ENCODE results near the gene IQSEC1.

The IQSEC1 gene

DNA sequence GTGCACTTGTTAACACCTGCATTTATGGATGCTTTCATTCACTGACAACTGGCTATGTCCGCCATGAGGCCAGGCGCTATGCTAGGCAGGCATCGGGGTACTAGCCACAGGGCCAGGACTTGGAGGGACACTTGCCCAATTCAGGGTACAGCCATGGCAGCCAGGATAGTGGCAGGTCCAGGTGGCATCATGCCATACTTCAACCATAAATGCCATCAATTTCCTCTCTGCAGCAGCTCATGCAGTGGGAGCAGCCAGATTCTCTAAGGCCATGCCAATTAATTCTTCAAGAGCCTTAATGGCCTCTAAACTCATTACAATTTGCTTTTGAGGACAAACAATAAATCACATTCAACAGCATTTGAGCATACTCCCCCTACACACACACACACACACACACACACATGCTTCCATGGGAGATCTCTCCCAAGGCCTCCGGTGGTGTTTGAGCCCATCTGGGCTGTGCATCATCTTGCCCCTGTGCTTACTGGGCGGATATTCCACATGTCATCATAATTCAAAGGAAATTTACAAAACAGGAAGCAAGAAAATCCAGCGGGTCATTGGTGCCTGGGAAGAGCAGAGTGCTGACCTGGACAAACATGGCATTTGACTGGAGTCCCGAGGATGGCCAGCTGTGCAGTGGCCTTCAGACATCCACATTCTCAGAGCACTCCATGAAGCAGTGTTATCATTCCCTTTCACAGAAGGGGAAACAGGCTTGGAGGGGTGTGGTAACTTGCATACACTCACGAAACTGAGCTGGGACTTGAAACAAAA, 109.1 kb downstream of the IQSEC1 start:
- DNase-seq: no peak

DNA sequence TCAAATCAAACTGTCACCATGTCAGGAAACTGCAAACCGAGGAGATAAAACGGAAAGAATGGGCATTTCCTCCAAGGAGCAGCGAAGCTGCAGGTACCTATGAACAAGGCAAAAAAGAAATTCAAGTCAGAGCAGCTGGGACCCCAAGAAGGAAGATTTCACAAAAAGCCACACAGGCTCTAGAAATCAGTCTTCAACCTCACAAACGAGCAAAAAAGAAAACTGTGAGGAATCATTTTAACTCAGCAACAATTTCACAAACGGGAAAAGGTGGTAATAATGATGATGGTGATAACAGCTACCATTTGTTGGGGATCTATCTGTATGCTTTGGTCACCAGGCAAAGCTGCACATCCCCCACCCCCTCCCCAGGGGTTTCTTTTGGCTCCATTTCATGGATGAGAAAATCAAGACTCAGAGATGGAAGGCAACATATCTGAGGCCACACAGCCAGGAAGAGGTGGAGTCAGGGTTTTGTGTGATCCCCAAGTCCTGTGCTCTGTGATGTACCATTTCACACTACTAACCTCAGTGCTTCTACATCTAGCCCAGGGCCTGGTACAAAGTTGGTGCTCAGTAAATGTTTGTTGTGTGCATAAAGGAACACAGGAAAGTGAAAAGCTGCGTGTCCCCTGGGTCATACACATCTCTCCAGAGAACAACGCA, 109.9 kb downstream of the IQSEC1 start:
- DNase-seq: no peak

DNA sequence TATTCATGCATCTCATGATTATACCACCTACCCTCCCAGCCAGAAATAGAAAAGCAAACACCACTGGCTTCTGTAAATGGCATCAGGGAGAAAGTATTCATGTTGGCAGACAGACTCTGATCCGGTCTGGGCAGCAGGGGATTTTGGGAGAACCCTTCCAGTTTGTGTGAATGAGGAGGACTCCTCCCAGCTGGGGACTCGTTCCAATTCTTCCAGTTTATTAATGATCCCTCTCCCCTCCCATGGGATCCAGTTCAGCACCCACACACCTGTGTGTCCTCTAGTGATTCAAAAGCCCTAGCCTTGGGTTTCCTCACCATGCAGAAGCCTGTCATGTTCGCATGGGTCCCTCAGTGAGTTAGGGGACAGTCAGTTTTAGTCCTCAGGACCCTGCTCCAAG, 110.9 kb downstream of the IQSEC1 start:
- no peak for DNase-seq

DNA sequence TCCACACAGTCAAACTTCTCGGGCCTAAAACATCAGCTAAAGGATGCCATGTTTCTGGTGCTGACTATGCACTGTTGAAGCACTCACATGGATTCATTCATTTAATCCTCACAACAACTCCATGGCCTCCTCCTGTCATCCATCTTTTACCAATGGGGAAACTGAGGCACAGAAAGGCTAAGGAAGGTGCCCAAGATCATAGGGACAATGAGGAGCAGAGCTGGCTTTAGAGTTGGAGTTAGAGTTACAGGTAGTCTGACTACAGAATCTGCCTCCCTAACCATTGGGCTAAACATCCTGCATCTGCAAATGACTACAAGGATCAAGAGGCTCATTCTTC, 111.6 kb downstream of the IQSEC1 start:
- no peak for DNase-seq

DNA sequence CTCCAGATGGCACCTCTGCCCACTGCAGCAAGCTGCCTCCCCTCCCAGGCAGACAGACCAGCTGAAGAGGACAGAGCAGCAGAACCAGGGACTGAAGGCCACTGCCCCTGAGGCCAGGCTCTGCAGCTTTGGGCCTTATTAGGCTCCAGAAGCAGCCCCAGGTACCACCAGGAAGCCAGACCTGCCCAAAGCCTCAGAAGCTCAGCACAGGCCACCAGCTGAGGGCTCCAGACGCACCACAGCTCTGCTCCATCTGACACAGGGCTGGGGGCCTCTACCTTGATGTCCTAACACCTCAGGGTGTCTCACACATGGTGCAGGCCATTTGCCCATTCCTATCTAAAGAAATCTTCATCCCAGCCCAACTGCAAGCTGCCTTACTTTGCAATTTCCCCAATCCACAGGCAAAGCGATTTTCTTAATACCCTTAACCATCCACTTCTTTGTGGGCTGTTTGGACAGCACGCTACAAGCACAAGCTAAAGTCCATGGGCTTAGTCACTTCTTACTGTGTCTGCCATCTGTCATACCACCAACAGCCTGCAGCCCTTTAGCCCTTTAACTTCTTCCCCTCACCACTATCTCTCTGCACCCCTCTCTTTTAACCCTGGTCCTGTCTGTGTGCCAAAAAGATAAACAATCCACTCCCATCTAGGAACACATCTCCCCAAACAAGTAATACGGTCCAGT, 112.1 kb downstream of the IQSEC1 start:
- no peak for DNase-seq

DNA sequence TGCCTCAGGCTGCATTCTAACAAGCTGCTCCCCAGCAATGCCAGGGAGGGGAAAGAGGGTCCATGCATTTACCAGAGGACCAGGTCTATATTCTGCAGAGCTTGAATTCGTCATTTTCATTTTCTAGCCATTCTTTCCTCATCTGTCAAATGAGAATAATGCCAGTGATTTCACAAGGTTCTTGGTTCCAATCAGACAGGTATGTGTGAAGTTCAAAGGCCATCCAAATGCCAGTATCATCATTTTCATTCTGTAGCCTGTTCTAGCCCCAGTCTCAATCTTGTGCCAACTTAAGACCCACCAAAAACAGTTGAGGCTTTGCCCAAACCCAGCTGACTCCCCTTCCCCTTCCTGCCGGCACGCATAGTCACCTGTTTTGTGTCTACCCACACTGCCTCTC, 112.7 kb downstream of the IQSEC1 start:
- no peak for DNase-seq

DNA sequence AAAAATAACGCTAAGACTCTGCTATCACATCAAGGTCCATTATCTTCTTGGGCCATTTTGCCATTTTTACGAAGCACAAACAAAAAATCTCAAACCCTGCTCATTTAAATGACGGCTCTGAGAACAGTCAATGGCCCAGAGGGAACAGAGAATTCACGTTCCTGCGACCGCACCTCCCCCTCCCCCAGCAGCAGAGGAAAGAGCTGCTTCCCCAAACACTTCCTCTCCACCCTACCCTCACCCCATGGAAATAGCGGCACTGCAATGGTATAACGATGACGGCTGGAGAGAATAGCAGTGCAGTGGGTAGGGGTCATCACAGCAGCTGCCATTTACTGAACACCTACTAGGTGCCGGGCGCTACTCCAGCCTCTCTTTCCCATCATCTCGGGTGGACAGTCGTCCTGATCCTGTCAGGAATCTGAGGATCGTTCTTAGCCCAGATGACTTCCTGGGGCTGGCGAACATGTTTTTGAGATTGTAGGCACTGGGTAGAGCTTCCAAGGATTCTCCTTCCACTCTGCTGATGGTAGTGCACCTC, 113.3 kb downstream of the IQSEC1 start:
- DNase-seq: no peak

DNA sequence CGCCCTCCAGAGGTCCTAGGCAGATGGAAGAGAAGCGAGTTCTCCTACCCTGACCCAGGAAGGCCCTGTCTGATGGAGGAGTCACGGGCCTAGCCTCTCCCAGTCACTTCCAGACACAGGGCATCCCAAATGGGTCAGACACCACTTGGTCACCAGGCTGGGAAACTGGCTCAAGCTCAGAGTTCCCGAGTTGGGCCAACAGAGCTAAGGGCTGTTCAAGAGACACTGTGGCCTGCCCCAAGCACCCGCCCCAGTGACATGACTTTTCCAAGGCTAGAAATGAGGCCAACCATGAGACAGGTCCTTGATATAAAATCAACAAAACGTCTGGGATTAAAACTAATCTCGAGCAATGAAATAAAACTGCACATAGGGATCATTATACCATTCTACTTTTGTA, 113.8 kb downstream of the IQSEC1 start:
- no peak for DNase-seq

DNA sequence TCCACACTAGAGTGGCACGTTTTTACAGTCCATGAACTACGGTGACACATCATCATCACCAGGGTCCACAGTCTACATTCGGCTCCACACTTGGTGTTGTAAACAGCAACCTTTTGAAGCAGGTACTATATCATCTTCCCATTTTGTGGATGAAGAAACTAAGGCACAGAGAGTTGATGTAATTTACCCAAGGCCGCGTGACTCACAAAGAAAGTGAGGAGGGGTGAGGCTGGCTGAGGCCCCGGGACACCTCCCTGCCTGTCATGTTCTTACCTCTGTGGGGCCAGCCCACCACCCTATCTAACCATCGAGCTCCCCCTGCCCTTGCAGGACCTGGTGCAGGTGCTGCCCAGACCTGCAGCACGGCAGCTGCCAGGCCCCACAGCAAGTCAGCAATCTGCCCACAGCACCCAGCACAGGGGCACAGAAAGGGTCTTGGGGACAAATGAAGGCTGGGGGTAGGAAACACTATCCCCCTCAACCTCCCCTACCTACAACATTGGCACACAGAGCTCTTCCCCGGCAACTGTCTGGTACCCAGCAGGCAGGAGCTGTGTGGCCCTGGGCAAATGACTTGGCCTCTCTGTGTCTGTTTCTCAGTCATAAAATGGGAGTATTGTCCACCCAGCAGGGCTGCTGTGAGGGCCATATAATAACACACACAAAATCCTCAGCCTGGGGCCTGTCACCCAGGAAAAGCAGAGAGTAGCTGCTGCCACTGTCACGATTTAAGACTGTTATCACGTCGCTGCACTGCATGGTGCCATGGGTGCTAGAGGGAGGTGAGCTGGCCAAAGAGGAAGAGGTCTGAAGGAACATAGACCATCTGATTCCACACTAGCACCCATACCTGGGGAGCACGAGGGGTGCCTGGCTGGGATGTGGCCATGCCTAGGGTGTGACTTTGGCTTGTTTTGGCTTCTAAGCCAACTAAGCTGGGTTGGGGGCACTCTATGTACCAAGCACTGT, 115.1 kb downstream of the IQSEC1 start:
- DNase-seq: no peak

DNA sequence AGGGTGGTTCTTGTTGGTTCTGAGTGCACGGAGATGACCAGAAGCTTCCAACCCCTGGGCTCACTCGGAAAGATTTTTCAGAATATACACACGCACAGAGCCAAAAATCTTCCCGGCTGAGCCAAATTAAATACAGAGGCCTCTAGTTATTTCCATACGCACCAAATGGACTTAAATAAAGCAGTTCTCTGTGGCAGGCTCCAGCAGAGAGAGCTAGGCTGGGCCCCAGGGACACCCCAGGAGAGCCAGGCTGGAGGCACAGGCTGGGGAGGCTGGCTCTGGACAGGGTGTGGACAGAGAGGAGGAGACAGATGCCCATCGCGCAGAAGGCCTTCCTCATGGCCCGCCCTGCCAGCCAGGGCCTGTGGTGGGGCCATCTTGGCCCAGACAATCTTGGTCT, 115.9 kb downstream of the IQSEC1 start:
- no peak for DNase-seq

DNA sequence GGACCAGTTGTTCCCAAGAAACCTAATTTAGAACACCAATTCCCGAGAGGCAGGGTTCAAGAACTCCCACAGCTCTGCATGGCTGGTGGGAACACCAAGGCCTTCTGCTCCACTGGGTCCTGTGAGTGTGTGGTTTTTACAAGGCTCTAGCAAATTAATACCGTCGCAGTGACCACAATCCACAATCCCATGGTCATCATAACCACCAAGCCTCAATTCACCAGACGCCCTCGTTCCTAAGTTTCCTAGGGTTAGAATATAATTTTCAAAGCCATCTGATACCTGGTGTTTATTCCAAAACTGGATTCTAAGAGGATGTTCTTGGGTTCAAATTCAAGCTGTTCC, 116.9 kb downstream of the IQSEC1 start:
- DNase-seq: no peak

DNA sequence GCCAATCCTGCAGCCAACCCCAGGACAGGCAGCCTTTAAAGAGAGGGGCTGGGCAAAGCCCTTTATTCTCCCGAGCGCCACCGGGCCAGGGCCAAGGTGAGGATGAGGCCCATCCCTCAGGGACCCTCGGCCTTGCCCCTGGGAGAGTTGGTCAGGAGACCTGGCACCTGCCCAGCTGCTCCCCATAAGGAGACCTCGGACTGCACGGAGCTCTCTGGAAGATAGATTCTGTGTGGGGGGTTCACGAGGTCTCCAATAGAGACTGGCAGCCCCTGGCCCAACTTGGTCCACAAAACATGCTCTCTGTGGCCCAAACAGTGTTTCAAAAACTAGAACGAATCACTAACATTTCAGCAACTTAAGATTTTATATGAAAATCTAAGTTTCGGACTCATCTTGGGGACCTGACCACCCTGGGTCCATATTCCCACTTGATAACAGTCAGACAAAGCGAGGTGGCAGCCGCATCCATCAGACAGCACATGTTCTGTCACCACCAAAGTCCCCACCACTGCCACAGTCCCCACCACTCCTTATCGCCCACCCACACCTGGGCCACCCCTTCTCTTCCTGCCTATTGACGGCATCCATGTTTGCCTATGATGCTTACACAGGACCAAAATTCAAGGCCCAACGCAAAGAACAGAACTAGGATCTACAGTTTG, 117.4 kb downstream of the IQSEC1 start:
- no peak for DNase-seq

DNA sequence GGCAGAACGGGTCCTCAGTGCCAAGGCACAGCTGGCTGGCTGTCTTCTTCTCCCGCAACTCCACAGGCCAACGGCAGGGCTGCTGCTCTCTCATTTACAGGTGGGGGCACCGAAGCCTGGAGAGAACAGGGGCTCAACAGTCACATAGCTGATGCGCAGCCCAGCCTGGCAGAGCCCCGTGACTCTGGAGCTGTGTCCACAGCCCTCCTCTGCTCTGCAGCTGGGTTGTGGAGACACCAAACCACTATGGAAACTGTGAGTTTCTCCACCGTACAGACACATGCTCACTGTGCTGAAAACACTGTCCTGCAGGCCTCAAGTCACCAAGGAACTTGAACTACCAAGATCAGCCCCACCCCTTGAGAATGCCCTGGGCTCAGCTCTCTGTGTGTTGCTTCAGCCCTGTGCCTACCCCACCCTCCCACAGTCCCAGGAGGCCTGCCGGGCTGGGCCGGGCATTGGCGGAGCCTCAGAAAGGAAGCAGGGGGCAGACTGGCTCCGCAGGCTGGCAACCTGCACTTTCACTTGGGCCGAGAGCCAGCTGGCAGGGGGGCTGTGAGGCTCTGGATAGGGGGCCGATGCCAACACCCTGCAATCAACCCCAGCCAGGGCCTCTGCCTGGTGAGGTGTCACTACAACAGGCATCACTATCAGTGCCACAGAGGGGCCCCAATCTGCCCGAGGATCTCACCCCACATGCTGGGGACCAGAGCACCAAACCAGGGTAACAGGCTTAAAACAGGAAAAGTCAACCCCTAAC, 118.2 kb downstream of the IQSEC1 start:
- no peak for DNase-seq

DNA sequence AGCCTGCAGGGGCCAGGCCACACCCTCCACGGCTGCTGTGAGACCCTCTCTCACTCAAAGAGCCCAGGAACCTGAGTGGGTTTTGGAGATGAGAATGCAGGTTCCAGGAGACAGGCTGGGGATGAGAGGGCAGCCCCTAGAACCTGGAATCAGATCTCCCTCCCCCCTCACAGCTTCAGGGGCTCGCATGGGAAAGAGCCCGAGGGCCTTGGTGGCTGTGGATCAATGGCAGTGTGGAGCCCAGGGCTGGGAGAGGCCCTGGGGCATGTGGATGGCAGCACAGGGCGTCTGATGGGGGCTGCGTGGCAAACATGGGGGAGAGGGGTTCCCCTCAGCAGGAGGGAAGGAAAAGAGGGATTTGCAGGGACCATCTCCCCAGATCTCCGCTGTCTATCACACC, 119.0 kb downstream of the IQSEC1 start:
- DNase-seq: no peak

DNA sequence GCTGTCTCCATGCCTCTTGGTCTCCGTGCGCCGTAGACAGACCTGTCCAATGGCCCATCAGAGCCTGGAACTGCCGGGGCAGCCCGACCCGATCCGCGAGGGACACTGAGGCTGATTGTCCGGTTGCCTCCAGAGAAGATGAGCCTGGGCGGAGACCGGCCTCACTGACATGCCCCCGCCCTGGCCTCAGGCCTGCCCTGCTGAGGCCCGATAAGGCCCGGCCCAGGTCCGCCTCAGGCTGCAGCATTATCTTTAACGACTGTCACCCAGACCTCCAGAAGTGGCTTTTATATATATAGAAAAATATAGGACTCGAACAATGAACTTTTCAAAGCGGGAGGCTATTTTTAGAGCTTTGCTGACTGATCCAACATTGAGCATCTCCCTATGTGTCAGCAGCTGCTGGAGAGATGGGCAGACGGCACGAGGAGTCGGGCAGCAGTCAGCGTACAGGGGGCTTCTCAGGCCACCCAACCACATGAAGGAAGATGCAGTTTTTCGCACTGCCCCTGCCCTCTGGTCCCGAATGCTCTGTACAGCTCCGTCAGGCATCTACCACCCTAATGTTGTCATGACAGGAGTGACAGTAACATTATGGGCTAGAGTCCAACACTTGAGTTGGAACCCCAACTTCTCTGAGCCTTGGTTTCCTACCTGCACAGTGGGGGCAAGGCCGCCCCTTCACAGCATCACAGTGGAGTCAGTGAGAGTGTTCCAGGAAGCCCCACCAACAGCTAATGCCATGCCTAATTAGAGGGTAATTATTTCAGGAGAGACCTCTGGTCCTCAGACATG, 119.8 kb downstream of the IQSEC1 start:
- no peak for DNase-seq

DNA sequence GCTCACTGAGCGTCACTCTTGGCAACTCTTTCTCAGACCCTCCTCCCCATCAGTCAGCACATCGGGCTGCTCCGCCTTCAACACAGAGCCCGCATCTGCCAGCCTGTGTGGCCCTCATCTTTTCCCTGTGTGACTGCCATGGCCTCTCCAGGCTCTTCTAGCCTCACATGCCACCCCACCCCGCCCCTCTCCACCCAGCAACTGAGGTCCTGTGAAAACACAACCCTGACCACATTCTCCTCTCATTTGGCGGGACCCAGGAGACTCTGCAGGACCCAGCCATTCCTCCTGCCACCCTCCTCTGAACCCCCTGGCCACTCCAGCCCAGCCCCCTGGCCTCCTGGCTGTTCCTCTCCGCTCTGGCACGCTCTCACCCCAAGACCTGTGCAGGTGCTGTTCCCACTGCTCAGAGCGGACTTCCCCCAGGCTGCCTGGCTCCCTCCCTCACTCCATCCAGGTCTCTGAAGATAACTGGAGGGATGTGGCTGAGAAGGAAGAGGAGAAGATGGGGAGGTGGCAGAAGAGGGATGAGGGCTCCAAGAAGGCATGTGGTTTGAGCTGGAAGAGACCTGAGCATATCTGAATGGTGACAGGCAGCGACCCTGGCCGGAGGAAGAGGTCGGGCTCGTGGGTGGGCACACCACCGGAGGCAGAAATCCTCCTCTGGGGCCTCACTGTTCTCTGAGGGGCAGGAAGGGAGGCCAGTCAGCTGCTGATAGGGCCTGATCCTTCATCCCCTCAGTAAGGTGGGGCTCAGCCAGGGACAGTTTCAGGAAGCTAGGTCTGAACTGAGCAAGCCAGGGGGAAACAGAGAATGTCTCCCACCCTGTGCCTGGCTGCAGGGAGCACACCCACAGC, 120.7 kb downstream of the IQSEC1 start:
- no peak for DNase-seq

DNA sequence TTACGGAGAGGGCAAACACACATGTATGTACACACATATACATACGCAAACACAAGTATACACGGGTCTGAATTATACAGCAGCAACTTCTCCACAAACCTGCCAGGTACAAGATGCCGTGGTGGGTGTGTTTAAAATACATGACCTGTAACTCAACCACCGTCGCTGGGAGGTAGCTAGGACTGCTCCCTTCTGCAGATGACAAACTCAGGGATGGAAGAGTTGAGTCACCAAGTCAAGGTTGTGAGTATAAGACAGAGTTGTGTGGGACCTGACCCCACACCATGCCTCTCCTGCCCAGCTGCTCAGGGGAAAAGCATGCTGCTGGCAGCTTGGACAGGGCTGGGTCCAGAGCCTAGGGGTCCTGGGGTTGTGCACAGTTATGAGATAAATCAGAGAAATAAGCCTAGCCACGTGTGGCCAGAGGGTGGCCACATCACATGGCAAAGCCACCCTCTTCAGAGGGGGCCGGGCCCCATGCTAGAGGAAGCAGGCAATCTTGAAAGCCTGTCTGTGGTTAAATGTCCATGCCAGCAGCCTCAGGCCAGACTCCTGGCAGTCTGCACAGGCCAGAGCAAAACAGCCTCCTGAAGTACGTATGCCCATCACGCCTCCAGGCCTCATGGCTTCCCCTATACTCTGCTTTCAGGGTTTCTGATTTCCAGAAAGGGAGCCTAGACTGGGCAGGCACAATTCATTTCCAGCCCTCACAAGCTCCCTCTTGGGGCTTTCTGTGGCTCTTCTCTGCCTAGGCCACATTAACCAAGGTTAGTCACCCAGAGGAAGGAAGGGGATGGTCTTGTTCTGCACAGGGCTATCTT, 124.1 kb downstream of the IQSEC1 start:
- DNase-seq: no peak

DNA sequence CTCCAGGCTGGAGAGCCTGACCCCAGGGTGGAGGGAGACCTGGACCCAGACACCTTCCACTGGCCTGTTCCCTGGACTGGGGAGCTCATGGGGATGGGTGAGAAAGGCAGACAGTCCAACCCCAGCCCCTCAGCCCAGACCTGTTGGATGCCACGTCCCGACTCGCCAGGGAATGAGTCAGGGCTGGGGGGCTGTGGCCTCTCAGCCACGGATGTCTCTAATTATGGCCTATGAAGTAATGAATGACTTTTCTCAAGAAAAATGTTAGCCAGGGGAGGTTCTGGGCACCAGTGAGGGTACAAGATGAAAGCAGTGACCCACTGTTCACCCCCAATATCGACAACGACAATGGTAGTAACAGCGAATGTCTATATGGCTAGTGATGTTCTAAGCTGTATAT, 124.9 kb downstream of the IQSEC1 start:
- DNase-seq: no peak
